ENCODE data around the gene CERS6.

The CERS6 gene

GRCh38 chr2:168541858-168542257 lies 85.8 kb downstream of the CERS6 start:
- H3K4me1 Mint-ChIP-seq = peaks cover 59% of the 10 kb centered on the region
- no peak for ATAC-seq
- no peaks in the 10 kb centered on the region for H3K27me3 Mint-ChIP-seq
- no peak overlapping the region for H3K27ac Mint-ChIP-seq
- H3K9me3 Mint-ChIP-seq = peaks cover 16 to 27% of the 10 kb centered on the region in 2 donors
- no peak overlapping the region for H3K4me3 Mint-ChIP-seq
- DNase-seq = no peak

GRCh38 chr2:168543037-168543436 lies 87.0 kb downstream of the CERS6 start:
- DNase-seq (no peak), ATAC-seq (no peak)
- H3K4me3 Mint-ChIP-seq = no peak overlapping the region
- H3K9me3 Mint-ChIP-seq = peaks cover 16 to 22% of the 10 kb centered on the region in 2 donors
- no peaks in the 10 kb centered on the region for H3K27me3 Mint-ChIP-seq
- peaks cover 47% of the 10 kb centered on the region for H3K4me1 Mint-ChIP-seq
- H3K27ac Mint-ChIP-seq = no peak overlapping the region

- no peak for DNase-seq
- H3K9me3 Mint-ChIP-seq = peaks cover 10 to 14% of the 10 kb centered on the region in 2 donors
These were observed 87.9 kb downstream of the CERS6 start for GRCh38 chr2:168543935-168544334.

GRCh38 chr2:168545439-168546082 lies 89.5 kb downstream of the CERS6 start:
- ATAC-seq = no peak
- Mint-ChIP-seq H3K9me3 (peaks cover 5 to 11% of the 10 kb centered on the region in 2 donors), H3K4me3 (no peak overlapping the region), H3K27me3 (no peaks in the 10 kb centered on the region), H3K4me1 (peaks cover 42% of the 10 kb centered on the region), H3K27ac (no peak overlapping the region)
- DNase-seq = no peak

More at GRCh38 chr2:168543935-168544334, 87.9 kb downstream of the CERS6 start:
- Mint-ChIP-seq H3K4me1 (peaks cover 41% of the 10 kb centered on the region), H3K4me3 (no peak overlapping the region), H3K27me3 (no peaks in the 10 kb centered on the region), H3K27ac (no peak overlapping the region)
- ATAC-seq = no peak

- DNase-seq (no peak), ATAC-seq (no peak)
- no peak overlapping the region for H3K4me3 Mint-ChIP-seq
- no peak overlapping the region for H3K27ac Mint-ChIP-seq
- H3K4me1 Mint-ChIP-seq = peaks cover 28% of the 10 kb centered on the region
- H3K9me3 Mint-ChIP-seq = no peaks in the 10 kb centered on the region
- H3K27me3 Mint-ChIP-seq = no peaks in the 10 kb centered on the region
These were observed 94.6 kb downstream of the CERS6 start for GRCh38 chr2:168550670-168551069.

GRCh38 chr2:168552450-168552856 lies 96.4 kb downstream of the CERS6 start:
- Mint-ChIP-seq H3K4me1 (peaks cover 24% of the 10 kb centered on the region), H3K27me3 (no peaks in the 10 kb centered on the region), H3K9me3 (no peaks in the 10 kb centered on the region), H3K27ac (peak overlapping the region in 1 of 2 donors; percentile 66), H3K4me3 (peak overlapping the region in 1 of 2 donors; percentile 14)
- DNase-seq (no peak), ATAC-seq (no peak)

- H3K27ac Mint-ChIP-seq = no peak overlapping the region
- peaks cover 24% of the 10 kb centered on the region for H3K4me1 Mint-ChIP-seq
- H3K27me3 Mint-ChIP-seq = no peaks in the 10 kb centered on the region
- ATAC-seq = no peak
- peaks cover 5 to 10% of the 10 kb centered on the region in 2 donors for H3K9me3 Mint-ChIP-seq
- DNase-seq = no peak
- H3K4me3 Mint-ChIP-seq = no peak overlapping the region
These were observed 99.2 kb downstream of the CERS6 start for GRCh38 chr2:168555283-168555682.

GRCh38 chr2:168559187-168559586 lies 103.1 kb downstream of the CERS6 start:
- DNase-seq = no peak
- Mint-ChIP-seq H3K27me3 (no peaks in the 10 kb centered on the region), H3K4me1 (peaks cover 11% of the 10 kb centered on the region)

GRCh38 chr2:168560817-168561499 lies 104.9 kb downstream of the CERS6 start:
- no peaks in the 10 kb centered on the region for H3K27me3 Mint-ChIP-seq
- DNase-seq = no peak
- no peak for ATAC-seq
- peaks cover 5 to 10% of the 10 kb centered on the region in 2 donors for H3K9me3 Mint-ChIP-seq
- no peak overlapping the region for H3K4me3 Mint-ChIP-seq
- H3K4me1 Mint-ChIP-seq = peaks cover 22% of the 10 kb centered on the region
- no peak overlapping the region for H3K27ac Mint-ChIP-seq

More at GRCh38 chr2:168559187-168559586, 103.1 kb downstream of the CERS6 start:
- Mint-ChIP-seq H3K9me3 (peaks cover 5 to 10% of the 10 kb centered on the region in 2 donors), H3K4me3 (no peak overlapping the region), H3K27ac (no peak overlapping the region)
- ATAC-seq = no peak

GRCh38 chr2:168561991-168562390 lies 105.9 kb downstream of the CERS6 start:
- Mint-ChIP-seq H3K27me3 (no peaks in the 10 kb centered on the region), H3K4me1 (peaks cover 30% of the 10 kb centered on the region), H3K9me3 (peaks cover 5 to 10% of the 10 kb centered on the region in 2 donors), H3K4me3 (no peak overlapping the region), H3K27ac (no peak overlapping the region)
- DNase-seq (no peak), ATAC-seq (no peak)

GRCh38 chr2:168562971-168563370 lies 106.9 kb downstream of the CERS6 start:
- no peak overlapping the region for H3K27ac Mint-ChIP-seq

GRCh38 chr2:168564641-168565040 lies 108.6 kb downstream of the CERS6 start:
- Mint-ChIP-seq H3K9me3 (peaks cover 0 to 6% of the 10 kb centered on the region in 2 donors), H3K27me3 (no peaks in the 10 kb centered on the region), H3K4me1 (peaks cover 30% of the 10 kb centered on the region), H3K4me3 (no peak overlapping the region), H3K27ac (no peak overlapping the region)
- ATAC-seq (peak; percentile 58), DNase-seq (no peak)

More at GRCh38 chr2:168562971-168563370, 106.9 kb downstream of the CERS6 start:
- DNase-seq (no peak), ATAC-seq (no peak)
- peaks cover 30% of the 10 kb centered on the region for H3K4me1 Mint-ChIP-seq
- no peak overlapping the region for H3K4me3 Mint-ChIP-seq
- peaks cover 5 to 10% of the 10 kb centered on the region in 2 donors for H3K9me3 Mint-ChIP-seq
- no peaks in the 10 kb centered on the region for H3K27me3 Mint-ChIP-seq

- no peak overlapping the region for H3K4me3 Mint-ChIP-seq
- DNase-seq = no peak
- H3K27me3 Mint-ChIP-seq = no peaks in the 10 kb centered on the region
- peaks cover 30% of the 10 kb centered on the region for H3K4me1 Mint-ChIP-seq
- H3K9me3 Mint-ChIP-seq = peaks cover 0 to under 1% of the 10 kb centered on the region in 2 donors
- peak; percentile 15 for ATAC-seq
- H3K27ac Mint-ChIP-seq = no peak overlapping the region
These were observed 109.0 kb downstream of the CERS6 start for GRCh38 chr2:168565112-168565511.

GRCh38 chr2:168565512-168565911 lies 109.4 kb downstream of the CERS6 start:
- no peak for DNase-seq

GRCh38 chr2:168566974-168567665 lies 111.0 kb downstream of the CERS6 start:
- peaks cover 35% of the 10 kb centered on the region for H3K4me1 Mint-ChIP-seq

More at GRCh38 chr2:168565512-168565911, 109.4 kb downstream of the CERS6 start:
- H3K9me3 Mint-ChIP-seq = no peaks in the 10 kb centered on the region
- no peak for ATAC-seq
- peaks cover 30% of the 10 kb centered on the region for H3K4me1 Mint-ChIP-seq
- no peak overlapping the region for H3K4me3 Mint-ChIP-seq
- H3K27me3 Mint-ChIP-seq = no peaks in the 10 kb centered on the region
- no peak overlapping the region for H3K27ac Mint-ChIP-seq

GRCh38 chr2:168567836-168568235 lies 111.8 kb downstream of the CERS6 start:
- no peaks in the 10 kb centered on the region for H3K27me3 Mint-ChIP-seq
- H3K27ac Mint-ChIP-seq = no peak overlapping the region
- DNase-seq (no peak), ATAC-seq (no peak)
- H3K9me3 Mint-ChIP-seq = no peaks in the 10 kb centered on the region
- H3K4me1 Mint-ChIP-seq = peaks cover 35% of the 10 kb centered on the region
- H3K4me3 Mint-ChIP-seq = no peak overlapping the region

More at GRCh38 chr2:168566974-168567665, 111.0 kb downstream of the CERS6 start:
- no peak for DNase-seq
- Mint-ChIP-seq H3K9me3 (no peaks in the 10 kb centered on the region), H3K27me3 (no peaks in the 10 kb centered on the region), H3K27ac (no peak overlapping the region), H3K4me3 (no peak overlapping the region)
- no peak for ATAC-seq
